PC-3 (cell line): Measurements from ENCODE around the gene MVB12B. TPM values are rescaled to one million over a fixed set of nuclear protein-coding genes. Genes with fewer than 3 reads are reported as not detected.
"Not testable (repeated sequence)": the region's sequence is repeated elsewhere in the genome, so short reads cannot be mapped to it uniquely, and the experiment has no call there.

Source experiments
- ATAC-seq: fragments of 200-7000 bp; cut with Tn5 transposase; 2 replicates; pipeline ENCODE4 v1.9.1; 2020; ENCODE audit warnings: mild to moderate bottlenecking, moderate library complexity
- BruUV-seq: library from RNA; stranded (reverse); fragments of 400-500 nt; replicated peaks from 2 replicates; lab custom pipeline; 2021; lab: Mats Ljungman, UMichigan
- CTCF ChIA-PET: fragments of 300-600 bp; sonication (Branson Sonifier 250); formaldehyde crosslinking; loops from one replicate; lab custom pipeline; 2022; ENCODE audit warnings: antibody characterized with exemption; lab: Charles Lee
- POLR2A ChIA-PET: fragments of 300-600 bp; sonication (Branson Sonifier 250); formaldehyde crosslinking; loops from one replicate; lab custom pipeline; 2022; ENCODE audit warnings: antibody characterized with exemption; ENCODE audit not compliant: unreplicated experiment; lab: Charles Lee
- DNase-seq: peaks from one replicate; pipeline ENCODE4 v3.0.0-alpha.2; 2015
- H2AFZ ChIP-seq: fragments of 300-600 bp; sonication (generic); 2 replicates; pipeline ENCODE4 v1.6.0; 2016; ENCODE audit warnings: antibody characterized with exemption, low read length
- H3F3A ChIP-seq: fragments of 300-600 bp; sonication (generic); one replicate; pipeline ENCODE4 v1.6.0; 2017; ENCODE audit warnings: antibody characterized with exemption, low read length, control low read depth, mild to moderate bottlenecking; ENCODE audit not compliant: unreplicated experiment
- H3K27ac ChIP-seq: fragments of 300-600 bp; sonication (generic); 2 replicates; pipeline ENCODE4 v1.5.1; 2016; ENCODE audit warnings: mild to moderate bottlenecking, low read length
- H3K27me3 ChIP-seq: fragments of 300-600 bp; sonication (generic); 2 replicates; pipeline ENCODE4 v1.6.1; 2016; ENCODE audit warnings: low read length, mixed read lengths
- H3K36me3 ChIP-seq: fragments of 300-600 bp; sonication (generic); 2 replicates; pipeline ENCODE4 v1.6.1; 2016; ENCODE audit warnings: low read depth, mixed run types, low read length, mixed read lengths
- H3K4me1 ChIP-seq: fragments of 300-600 bp; sonication (generic); 2 replicates; pipeline ENCODE4 v1.5.1; 2016; ENCODE audit warnings: low read length; ENCODE audit not compliant: insufficient read depth
- H3K4me2 ChIP-seq: fragments of 300-600 bp; sonication (generic); 2 replicates; pipeline ENCODE4 v1.6.0; 2016; ENCODE audit warnings: low read length
- H3K4me3 ChIP-seq: fragments of 300-600 bp; sonication (generic); 2 replicates; pipeline ENCODE4 v1.5.1; 2016; ENCODE audit warnings: mild to moderate bottlenecking, low read length, mixed read lengths
- H3K79me2 ChIP-seq: fragments of 300-600 bp; sonication (generic); 2 replicates; pipeline ENCODE4 v1.6.1; 2017; ENCODE audit warnings: low read length, mixed read lengths
- H3K9ac ChIP-seq: fragments of 300-600 bp; sonication (generic); 2 replicates; pipeline ENCODE4 v1.6.0; 2016; ENCODE audit warnings: mild to moderate bottlenecking, low read length
- H3K9me2 ChIP-seq: fragments of 300-600 bp; sonication (generic); replicated peaks from 2 replicates; pipeline ENCODE4 v1.6.1; 2016; ENCODE audit warnings: mixed run types, low read length, mixed read lengths
- H3K9me3 ChIP-seq: fragments of 300-600 bp; sonication (generic); 2 replicates; pipeline ENCODE4 v1.6.1; 2016; ENCODE audit warnings: low read length, mixed read lengths
- H4K20me1 ChIP-seq: fragments of 300-600 bp; sonication (generic); 2 replicates; pipeline ENCODE4 v1.6.1; 2016; ENCODE audit warnings: low read length, mixed read lengths
- CTCF ChIP-seq: fragments of 300-600 bp; sonication (generic); conservative IDR thresholded peaks from 2 replicates; pipeline ENCODE4 v1.5.1; 2017; ENCODE audit warnings: antibody characterized with exemption, low read depth, mild to moderate bottlenecking, low read length
- EZH2 ChIP-seq: fragments of 300-600 bp; sonication (generic); IDR thresholded peaks from one replicate; pipeline ENCODE4 v1.6.1; 2017; ENCODE audit warnings: antibody characterized with exemption, mild to moderate bottlenecking, low read length; ENCODE audit not compliant: unreplicated experiment
- EZH2phosphoT487 ChIP-seq: fragments of 300-600 bp; sonication (generic); IDR thresholded peaks from 2 replicates; pipeline ENCODE4 v1.6.1; 2018; ENCODE audit warnings: mild to moderate bottlenecking, antibody characterized with exemption, low read length, borderline replicate concordance
- intact Hi-C: fragments of 100-400 bp; cut with micrococcal nuclease; formaldehyde crosslinking; loops from 2 replicates; pipeline ENCODE4 v1.9.0; 2023
- total RNA-seq: library from RNA; depleted of rRNA; stranded (reverse); fragments of >200 nt; gene quantifications from 2 replicates; pipeline ENCODE4 v1.2.3, GENCODE V29; 2014

MVB12B gene
- total RNA-seq, 1 experiment from 2014 or later: 7.2 TPM

DNA sequence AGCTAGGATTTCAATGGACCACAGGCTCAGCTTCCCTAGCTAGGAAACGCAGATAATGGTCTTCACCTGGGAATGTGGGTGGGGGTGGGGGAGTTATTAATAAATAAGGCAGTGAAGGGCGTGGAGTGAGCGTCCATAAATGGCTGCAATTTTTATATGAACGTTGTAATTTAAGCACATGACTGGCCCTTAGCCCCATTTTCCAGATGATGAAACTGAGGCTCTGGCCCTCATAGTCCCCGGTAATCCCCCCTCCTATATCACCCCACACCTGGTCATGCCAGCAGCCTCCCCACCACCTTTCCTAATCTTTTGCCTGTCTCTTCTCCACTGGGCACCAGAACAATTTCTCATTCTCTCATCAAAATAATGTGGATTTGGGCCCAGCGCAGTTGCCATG lies 225.2 kb downstream of the MVB12B start:
- no peak for ATAC-seq
- ChIA-PET POLR2A (no interaction called here), CTCF (no interaction called here)
- Histone ChIP-seq H3K79me2 (no peaks in the 10 kb centered on the region), H3K36me3 (no peaks in the 10 kb centered on the region), H2AFZ (no peak overlapping the region), H3K9ac (no peak overlapping the region), H3K4me2 (no peak overlapping the region), H3K4me1 (no peaks in the 10 kb centered on the region), H4K20me1 (no peaks in the 10 kb centered on the region), H3F3A (no peaks in the 10 kb centered on the region), H3K9me3 (no peaks in the 10 kb centered on the region), H3K27me3 (no peaks in the 10 kb centered on the region), H3K9me2 (no peaks in the 10 kb centered on the region), H3K4me3 (no peak overlapping the region), H3K27ac (no peak overlapping the region)
- TF ChIP-seq CTCF (no peak), EZH2phosphoT487 (no peak), EZH2 (no peak)
- no TSS peak for BruUV-seq
- intact Hi-C loops: no loop called here
- no peak for DNase-seq

GRCh38 chr9:126554292-126554691 lies 227.7 kb downstream of the MVB12B start:
- no peaks in the 10 kb centered on the region for H3K9me3 ChIP-seq
- H2AFZ ChIP-seq: no peak overlapping the region
- H3K9me2 ChIP-seq: no peaks in the 10 kb centered on the region
- H4K20me1 ChIP-seq: no peaks in the 10 kb centered on the region
- no peaks in the 10 kb centered on the region for H3K27me3 ChIP-seq
- POLR2A ChIA-PET: no interaction called here
- no peaks in the 10 kb centered on the region for H3K79me2 ChIP-seq
- H3K4me2 ChIP-seq: no peak overlapping the region
- H3K4me3 ChIP-seq: no peak overlapping the region
- CTCF ChIA-PET: interaction anchor here (0.7 kb wide), 1 partner anchor 227 kb away, joined by 4 read pairs; no protein-coding TSS in a partner anchor
- H3F3A ChIP-seq: no peaks in the 10 kb centered on the region
- no peak overlapping the region for H3K27ac ChIP-seq
- ATAC-seq (no peak), DNase-seq (no peak)
- no peaks in the 10 kb centered on the region for H3K4me1 ChIP-seq
- intact Hi-C loops: no loop called here
- no peaks in the 10 kb centered on the region for H3K36me3 ChIP-seq
- no TSS peak for BruUV-seq
- TF ChIP-seq EZH2phosphoT487 (no peak), CTCF (no peak), EZH2 (no peak)
- H3K9ac ChIP-seq: no peak overlapping the region

- POLR2A ChIA-PET, DNase-seq, H3K4me3 ChIP-seq, BruUV-seq, H3K27me3 ChIP-seq, H3K79me2 ChIP-seq, H3K9me2 ChIP-seq, H4K20me1 ChIP-seq, ATAC-seq, H3K27ac ChIP-seq, H3K4me1 ChIP-seq, H3K9ac ChIP-seq, H3F3A ChIP-seq, intact Hi-C loops, H3K36me3 ChIP-seq, H3K4me2 ChIP-seq, H2AFZ ChIP-seq, H3K9me3 ChIP-seq: not testable (repeated sequence)
- CTCF ChIA-PET: interaction anchor here (0.6 to 0.7 kb wide), 6 partner anchors 21 to 666 kb away, joined by 3 to 15 read pairs (median 4); no protein-coding TSS in a partner anchor
These were observed 228.8 kb downstream of the MVB12B start for GRCh38 chr9:126555421-126555820.
